ENCODE results near the gene RAB11B.
"Not testable (repeated sequence)": the region's sequence is repeated elsewhere in the genome, so short reads cannot be mapped to it uniquely, and the experiment has no call there.

The RAB11B gene

GRCh38 chr19:8429044-8429443 is 38.9 kb downstream of the RAB11B start:
- DNase-seq (ENCODE audit: low read depth): no peak

DNA sequence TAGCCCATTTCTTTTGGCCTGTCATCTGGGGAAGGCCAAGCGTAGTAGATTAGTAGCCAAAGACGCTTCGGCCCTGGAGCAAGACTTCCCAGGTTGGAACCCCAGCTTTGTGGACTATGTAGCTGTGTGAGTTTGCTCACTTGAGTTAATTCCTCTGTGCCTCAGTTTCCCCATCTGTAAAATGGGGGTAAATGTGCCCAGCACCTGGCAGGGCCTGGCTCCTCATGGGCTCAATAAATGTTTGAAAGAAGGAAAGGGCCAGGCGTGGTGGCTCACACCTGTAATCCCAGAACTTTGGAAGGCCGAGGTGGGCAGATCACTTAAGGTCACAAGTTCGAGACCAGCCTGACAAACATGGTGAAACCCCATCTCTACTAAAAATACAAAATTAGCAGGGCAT is 39.7 kb downstream of the RAB11B start:
- no peak for DNase-seq (ENCODE audit: low read depth)

DNA sequence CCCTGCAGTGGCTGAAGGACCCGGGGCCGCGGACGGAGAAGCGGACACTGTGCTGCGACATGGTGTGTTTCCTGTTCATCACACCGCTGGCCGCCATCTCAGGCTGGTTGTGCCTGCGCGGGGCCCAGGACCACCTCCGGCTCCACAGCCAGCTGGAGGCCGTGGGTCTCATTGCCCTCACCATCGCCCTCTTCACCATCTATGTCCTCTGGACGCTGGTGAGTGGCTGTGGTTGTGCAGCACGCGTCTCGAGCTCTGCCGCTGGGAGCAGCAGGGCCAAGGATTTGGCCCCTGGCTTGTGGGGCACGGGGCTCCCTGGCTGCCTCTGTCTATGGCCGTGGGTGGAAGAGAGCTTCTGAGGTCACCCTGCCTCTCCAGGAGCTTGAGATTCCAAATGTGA is 40.5 kb downstream of the RAB11B start:
- no peak for DNase-seq (ENCODE audit: low read depth)

- no peak for DNase-seq (ENCODE audit: low read depth)
These were observed 48.1 kb downstream of the RAB11B start for GRCh38 chr19:8438236-8438635.

DNA sequence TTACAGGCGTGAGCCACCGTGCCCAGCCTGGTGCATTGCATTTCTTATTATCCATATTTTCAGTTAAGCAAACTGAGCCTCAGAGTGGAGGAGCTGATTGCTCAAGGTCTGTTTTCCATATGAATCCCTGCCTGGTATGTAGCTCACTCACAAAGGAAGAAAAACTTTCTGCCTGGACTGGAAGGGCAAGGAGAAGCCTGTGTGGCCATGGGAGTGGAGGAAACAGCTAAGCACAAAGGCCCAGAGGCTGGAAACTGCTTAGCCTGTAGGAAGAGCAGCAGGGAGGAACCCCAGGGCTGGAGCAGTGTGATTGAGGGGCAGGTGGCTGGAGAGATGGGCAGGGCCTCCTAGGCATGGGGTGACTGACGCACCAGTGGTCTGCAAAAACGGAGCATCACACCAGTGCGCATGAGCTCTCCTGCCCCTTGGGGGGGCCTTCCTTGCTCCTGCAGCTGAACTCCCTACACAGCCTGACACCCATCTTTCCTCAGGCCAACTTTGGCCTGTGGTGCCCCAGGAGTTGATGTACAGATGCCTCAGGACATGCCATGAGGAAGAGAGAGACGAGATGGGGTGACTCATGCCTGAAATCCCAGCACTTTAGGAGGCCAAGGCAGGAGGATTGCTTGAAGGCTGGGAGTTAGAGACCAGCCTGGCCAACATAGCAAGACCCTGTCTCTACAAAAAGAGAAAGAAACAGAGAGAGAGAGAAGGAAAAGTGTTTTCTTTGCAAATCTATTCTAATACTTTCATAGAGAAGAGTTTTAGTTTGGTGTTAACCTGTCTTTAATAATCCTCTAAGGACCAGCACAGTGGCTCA is 51.8 kb downstream of the RAB11B start:
- no peak for DNase-seq (ENCODE audit: low read depth)

GRCh38 chr19:8444140-8444676 is 54.0 kb downstream of the RAB11B start:
- DNase-seq (ENCODE audit: low read depth): not testable (repeated sequence)

GRCh38 chr19:8444677-8445487 is 54.7 kb downstream of the RAB11B start, which contains the start of gene HNRNPM:
Gene HNRNPM (plus strand): TSS chr19:8444975. CDS start chr19:8444999, 24 bp downstream.
- DNase-seq (ENCODE audit: low read depth): peak; percentile 79

- DNase-seq (ENCODE audit: low read depth): no peak
These were observed 55.4 kb downstream of the RAB11B start for GRCh38 chr19:8445488-8446001.

GRCh38 chr19:8446061-8446709 is 56.0 kb downstream of the RAB11B start:
- DNase-seq (ENCODE audit: low read depth): no peak

GRCh38 chr19:8449830-8450229 is 59.7 kb downstream of the RAB11B start:
- DNase-seq (ENCODE audit: low read depth): no peak

- no peak for DNase-seq (ENCODE audit: low read depth)
These were observed 61.2 kb downstream of the RAB11B start for GRCh38 chr19:8451377-8451776.

DNA sequence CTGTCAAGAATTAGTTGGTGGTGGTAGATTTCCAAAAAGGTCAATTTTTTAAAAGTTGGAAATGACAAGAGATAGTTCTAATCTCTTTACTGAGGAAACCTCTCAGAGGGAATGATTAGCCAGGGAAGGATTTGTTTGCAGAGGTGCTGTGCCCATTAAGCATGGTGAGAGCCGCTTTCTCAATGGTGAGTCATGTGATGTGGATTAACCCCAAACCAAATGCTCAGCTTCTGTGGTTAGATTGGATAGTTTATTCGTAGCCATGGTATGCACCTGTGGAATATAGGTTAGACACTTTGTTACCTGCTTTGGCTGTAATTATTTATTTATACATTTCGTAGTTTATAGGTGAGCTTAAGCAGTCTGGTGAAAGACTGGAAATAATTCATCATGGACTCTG is 61.7 kb downstream of the RAB11B start:
- peak; percentile 56 for DNase-seq (ENCODE audit: low read depth)

GRCh38 chr19:8452446-8453123 is 62.4 kb downstream of the RAB11B start:
- DNase-seq (ENCODE audit: low read depth): no peak

DNA sequence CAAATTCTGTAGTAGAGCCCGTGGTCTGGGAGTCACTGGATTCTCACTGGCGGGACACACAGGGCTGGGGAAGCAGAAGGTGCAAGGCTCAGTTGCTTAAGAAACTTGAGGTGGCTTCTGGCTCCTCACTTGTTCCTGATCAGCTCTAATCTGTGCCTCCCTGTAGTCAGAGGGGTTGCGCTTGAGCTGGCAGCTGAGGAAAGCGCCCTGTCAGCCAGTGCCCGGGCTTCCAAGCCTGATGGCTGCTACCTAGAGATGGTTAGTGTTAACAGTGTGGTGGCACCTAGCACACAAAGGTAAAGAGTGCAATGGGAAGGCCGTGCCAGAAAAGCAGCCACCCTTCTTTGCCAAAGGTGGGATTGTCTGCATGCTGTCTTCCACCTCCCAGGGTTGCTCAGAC is 63.5 kb downstream of the RAB11B start:
- DNase-seq (ENCODE audit: low read depth): no peak
